Prostate gland (tissue), 2 donors: ENCODE measurements around the gene LTN1.

ENCODE experiments used
- POLR2A ChIP-seq: fragments of 450-650 bp; IDR thresholded peaks from one replicate; pipeline ENCODE4 v1.6.1; 2016; ENCODE audit warnings: antibody characterized with exemption, mild to moderate bottlenecking
- TF ChIP-seq, protein P1 (sequence below), 4 experiments: fragments of 200-600 bp in 2 of 4; fragments of 450-650 bp in 2 of 4; sonication (generic) in 2 of 4; IDR thresholded peaks; 1 replicate in 3 of 4; 2 replicates in 1 of 4; pipeline ENCODE4 v1.5.1; 2016 to 2019; ENCODE audit warnings: antibody characterized with exemption in 4 of 4, mild to moderate bottlenecking in 2 of 4, moderate library complexity in 2 of 4

DNA sequence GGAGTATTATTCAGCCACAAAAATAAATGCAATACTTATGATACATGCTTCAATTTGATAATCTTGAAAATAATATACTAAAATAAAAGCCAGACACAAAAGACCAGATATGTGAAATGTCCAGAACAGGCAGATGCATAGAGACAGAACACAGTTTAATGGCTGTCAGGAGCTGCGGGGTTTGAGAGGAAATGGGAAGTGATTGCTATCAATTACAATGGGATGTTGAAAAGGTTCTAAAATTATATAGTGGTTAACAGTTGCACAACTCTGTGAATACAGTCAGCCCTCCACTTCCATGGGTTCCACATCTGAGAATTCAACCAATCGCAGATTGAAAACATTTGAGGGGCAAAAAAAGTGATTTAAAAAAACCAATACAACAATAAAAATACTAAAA, 54.0 kb downstream of the LTN1 start:
- TF ChIP-seq, protein P1, sequence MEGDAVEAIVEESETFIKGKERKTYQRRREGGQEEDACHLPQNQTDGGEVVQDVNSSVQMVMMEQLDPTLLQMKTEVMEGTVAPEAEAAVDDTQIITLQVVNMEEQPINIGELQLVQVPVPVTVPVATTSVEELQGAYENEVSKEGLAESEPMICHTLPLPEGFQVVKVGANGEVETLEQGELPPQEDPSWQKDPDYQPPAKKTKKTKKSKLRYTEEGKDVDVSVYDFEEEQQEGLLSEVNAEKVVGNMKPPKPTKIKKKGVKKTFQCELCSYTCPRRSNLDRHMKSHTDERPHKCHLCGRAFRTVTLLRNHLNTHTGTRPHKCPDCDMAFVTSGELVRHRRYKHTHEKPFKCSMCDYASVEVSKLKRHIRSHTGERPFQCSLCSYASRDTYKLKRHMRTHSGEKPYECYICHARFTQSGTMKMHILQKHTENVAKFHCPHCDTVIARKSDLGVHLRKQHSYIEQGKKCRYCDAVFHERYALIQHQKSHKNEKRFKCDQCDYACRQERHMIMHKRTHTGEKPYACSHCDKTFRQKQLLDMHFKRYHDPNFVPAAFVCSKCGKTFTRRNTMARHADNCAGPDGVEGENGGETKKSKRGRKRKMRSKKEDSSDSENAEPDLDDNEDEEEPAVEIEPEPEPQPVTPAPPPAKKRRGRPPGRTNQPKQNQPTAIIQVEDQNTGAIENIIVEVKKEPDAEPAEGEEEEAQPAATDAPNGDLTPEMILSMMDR (IDR thresholded peaks at IDR 0.05): no peak
- no peak for TF ChIP-seq POLR2A
